ENCODE measurements around the gene DHX58. TPM values are rescaled to one million over a fixed set of nuclear protein-coding genes. Genes with fewer than 3 reads are reported as not detected.
A peak's percentile ranks its signal among the peaks of the same experiment; 100 is the strongest.

The DHX58 gene
- total and polyA plus RNA-seq, 11 donors, result 1.8 to 17.3 (median 3.7) TPM

- Histone ChIP-seq H3K36me3 (no peaks in the 10 kb centered on the region), H3K27me3 (peaks cover 0 to 43% (median 6%) of the 10 kb centered on the region in 9 donors), H3K4me3 (no peak overlapping the region), H3K9me3 (no peaks in the 10 kb centered on the region), H3K4me1 (peaks cover 0 to 13% (median 6%) of the 10 kb centered on the region in 12 donors), H3K27ac (no peak overlapping the region)
- no peak for TF ChIP-seq POLR2A (IDR thresholded peaks at IDR 0.05)
- TF ChIP-seq, protein P1, sequence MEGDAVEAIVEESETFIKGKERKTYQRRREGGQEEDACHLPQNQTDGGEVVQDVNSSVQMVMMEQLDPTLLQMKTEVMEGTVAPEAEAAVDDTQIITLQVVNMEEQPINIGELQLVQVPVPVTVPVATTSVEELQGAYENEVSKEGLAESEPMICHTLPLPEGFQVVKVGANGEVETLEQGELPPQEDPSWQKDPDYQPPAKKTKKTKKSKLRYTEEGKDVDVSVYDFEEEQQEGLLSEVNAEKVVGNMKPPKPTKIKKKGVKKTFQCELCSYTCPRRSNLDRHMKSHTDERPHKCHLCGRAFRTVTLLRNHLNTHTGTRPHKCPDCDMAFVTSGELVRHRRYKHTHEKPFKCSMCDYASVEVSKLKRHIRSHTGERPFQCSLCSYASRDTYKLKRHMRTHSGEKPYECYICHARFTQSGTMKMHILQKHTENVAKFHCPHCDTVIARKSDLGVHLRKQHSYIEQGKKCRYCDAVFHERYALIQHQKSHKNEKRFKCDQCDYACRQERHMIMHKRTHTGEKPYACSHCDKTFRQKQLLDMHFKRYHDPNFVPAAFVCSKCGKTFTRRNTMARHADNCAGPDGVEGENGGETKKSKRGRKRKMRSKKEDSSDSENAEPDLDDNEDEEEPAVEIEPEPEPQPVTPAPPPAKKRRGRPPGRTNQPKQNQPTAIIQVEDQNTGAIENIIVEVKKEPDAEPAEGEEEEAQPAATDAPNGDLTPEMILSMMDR (IDR thresholded peaks at IDR 0.05), result no peak
- intact Hi-C loops (cut with DNase I), result no loop called here
- no peak for DNase-seq
- peak in 1 of 4 donors; percentile 12 for ATAC-seq
- WGBS, 4 donors, result 16 to 19% (median 18%) methylated on average over 11 to 12 of the region's 12 CpGs
Measured at GRCh38 chr17:42053731-42054500, 58.6 kb downstream of the DHX58 start.

- DNase-seq, result no peak
- Histone ChIP-seq H3K27ac (no peak overlapping the region), H3K27me3 (peaks cover 0 to 39% (median 6%) of the 10 kb centered on the region in 9 donors), H3K9me3 (no peaks in the 10 kb centered on the region), H3K4me3 (no peak overlapping the region), H3K4me1 (peaks cover 0 to 13% (median 6%) of the 10 kb centered on the region in 12 donors), H3K36me3 (no peaks in the 10 kb centered on the region)
- no peak for ATAC-seq
- intact Hi-C loops (cut with DNase I), result no loop called here
- TF ChIP-seq, protein P1 (IDR thresholded peaks at IDR 0.05), result no peak
- WGBS, 4 donors, result 75 to 79% (median 78%) methylated on average over 6 of the region's 6 CpGs
Measured at GRCh38 chr17:42052346-42052877, 60.1 kb downstream of the DHX58 start.

DNA sequence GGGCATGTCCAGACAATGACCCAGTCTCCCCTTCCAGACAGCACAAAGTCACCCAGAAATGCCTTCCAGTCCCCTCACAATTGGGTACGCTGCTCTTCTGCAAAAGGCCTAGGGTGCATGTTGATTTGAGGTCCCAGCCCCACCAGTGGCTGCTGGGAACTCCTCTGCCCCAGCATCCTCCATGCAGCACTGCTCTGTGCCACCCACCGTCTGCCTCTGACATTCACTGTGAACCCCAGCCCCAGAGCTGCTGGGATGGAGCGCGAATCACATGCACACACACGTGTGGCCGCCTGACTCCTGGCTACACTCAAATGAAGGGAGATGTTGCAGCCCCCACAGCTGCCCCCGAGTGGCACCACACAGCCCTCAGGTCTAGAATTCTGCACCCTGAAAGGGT lies 60.9 kb downstream of the DHX58 start:
- H3K27ac ChIP-seq, result no peak overlapping the region
- H3K9me3 ChIP-seq, result no peaks in the 10 kb centered on the region
- 89 to 94% (median 91%) methylated on average over 6 to 7 of the region's 7 CpGs for WGBS, 4 donors
- no peaks in the 10 kb centered on the region for H3K36me3 ChIP-seq
- peaks cover 0 to 39% (median 6%) of the 10 kb centered on the region in 9 donors for H3K27me3 ChIP-seq
- intact Hi-C loops (cut with DNase I), result no loop called here
- no peak for DNase-seq
- TF ChIP-seq, protein P1 (IDR thresholded peaks at IDR 0.05), result no peak
- TF ChIP-seq POLR2A (IDR thresholded peaks at IDR 0.05), result no peak
- no peak overlapping the region for H3K4me3 ChIP-seq
- ATAC-seq, result no peak
- peaks cover 0 to 13% (median 6%) of the 10 kb centered on the region in 12 donors for H3K4me1 ChIP-seq

Other genes with a start within 250 kb of the DHX58 start
- 1 to 10 TPM; 2.3 to 5.9 (median 3.6) TPM for gene KLHL11, start 247.3 kb downstream of the DHX58 start, total RNA-seq
- 1 to 10 TPM; 1.1 to 1.9 TPM for gene KLHL11, start 247.3 kb downstream of the DHX58 start, polyA plus RNA-seq
- 10 to 100 TPM; 18.2 to 55.5 (median 34.7) TPM for gene ACLY, start 193.8 kb downstream of the DHX58 start, total RNA-seq
- gene ACLY, start 193.8 kb downstream of the DHX58 start, polyA plus RNA-seq, result 10 to 100 TPM in 1 of 2 donors, 1 to 10 TPM in 1; 8.3 to 39.7 TPM
- under 1 TPM in 8 of 9 donors, not detected in 1; 0.38 to 0.96 (median 0.73) TPM for gene ODAD4, start 182.1 kb downstream of the DHX58 start, total RNA-seq
- 1 to 10 TPM in 1 of 2 donors, under 1 TPM in 1; 0.69 to 1.2 TPM for gene ODAD4, start 182.1 kb downstream of the DHX58 start, polyA plus RNA-seq
- 10 to 100 TPM; 23.3 to 49.1 (median 27.5) TPM for gene CNP, start 145.9 kb downstream of the DHX58 start, total RNA-seq
- 10 to 100 TPM; 19.3 to 31.6 TPM for gene CNP, start 145.9 kb downstream of the DHX58 start, polyA plus RNA-seq
- gene DNAJC7, start 95.3 kb downstream of the DHX58 start, total RNA-seq, result 10 to 100 TPM; 42.5 to 96.5 (median 70.5) TPM
- 100 to 1,000 TPM in 1 of 2 donors, 10 to 100 TPM in 1; 83.5 to 103 TPM for gene DNAJC7, start 95.3 kb downstream of the DHX58 start, polyA plus RNA-seq
- gene NKIRAS2, start 92.6 kb downstream of the DHX58 start, total RNA-seq, result 10 to 100 TPM; 50.6 to 78.9 (median 52.8) TPM
- gene NKIRAS2, start 92.6 kb downstream of the DHX58 start, polyA plus RNA-seq, result 10 to 100 TPM; 66.7 to 73.0 TPM
- 1 to 10 TPM in 2 of 9 donors, under 1 TPM in 7; 0.28 to 1.2 (median 0.72) TPM for gene C17orf113, start 62.1 kb downstream of the DHX58 start, total RNA-seq
- under 1 TPM; 0.24 to 0.72 TPM for gene C17orf113, start 62.1 kb downstream of the DHX58 start, polyA plus RNA-seq
- under 1 TPM in 6 of 9 donors, not detected in 3; 0.14 to 0.38 (median 0.22) TPM for gene ZNF385C, start 14.2 kb downstream of the DHX58 start, total RNA-seq
- under 1 TPM; 0.06 to 0.11 TPM for gene ZNF385C, start 14.2 kb downstream of the DHX58 start, polyA plus RNA-seq
- gene KAT2A, start 8.7 kb upstream of the DHX58 start, total RNA-seq, result 10 to 100 TPM in 8 of 9 donors, 1 to 10 TPM in 1; 6.9 to 17.6 (median 14.8) TPM
- gene KAT2A, start 8.7 kb upstream of the DHX58 start, polyA plus RNA-seq, result 10 to 100 TPM; 15.3 to 33.0 TPM
- gene HSPB9, start 10.1 kb upstream of the DHX58 start, total RNA-seq, result not detected
- not detected for gene HSPB9, start 10.1 kb upstream of the DHX58 start, polyA plus RNA-seq
- 10 to 100 TPM; 30.9 to 99.1 (median 48.2) TPM for gene RAB5C, start 42.3 kb upstream of the DHX58 start, total RNA-seq
- 10 to 100 TPM; 29.0 to 90.9 TPM for gene RAB5C, start 42.3 kb upstream of the DHX58 start, polyA plus RNA-seq
- gene KCNH4, start 68.4 kb upstream of the DHX58 start, total RNA-seq, result under 1 TPM in 8 of 9 donors, not detected in 1; 0.07 to 0.28 (median 0.14) TPM
- gene KCNH4, start 68.4 kb upstream of the DHX58 start, polyA plus RNA-seq, result under 1 TPM; 0.08 to 0.10 TPM
- not detected for gene HCRT, start 72.7 kb upstream of the DHX58 start, total RNA-seq
- not detected for gene HCRT, start 72.7 kb upstream of the DHX58 start, polyA plus RNA-seq
- 10 to 100 TPM in 3 of 9 donors, 1 to 10 TPM in 6; 4.9 to 17.3 (median 8.3) TPM for gene GHDC, start 81.8 kb upstream of the DHX58 start, total RNA-seq
- 1 to 10 TPM; 6.2 to 9.4 TPM for gene GHDC, start 81.8 kb upstream of the DHX58 start, polyA plus RNA-seq
- 10 to 100 TPM; 26.1 to 51.9 (median 32.4) TPM for gene STAT5B, start 163.7 kb upstream of the DHX58 start, total RNA-seq
- gene STAT5B, start 163.7 kb upstream of the DHX58 start, polyA plus RNA-seq, result 10 to 100 TPM; 13.0 to 20.3 TPM
- 10 to 100 TPM in 8 of 9 donors, 1 to 10 TPM in 1; 7.5 to 44.0 (median 15.7) TPM for gene STAT5A, start 175.8 kb upstream of the DHX58 start, total RNA-seq
- gene STAT5A, start 175.8 kb upstream of the DHX58 start, polyA plus RNA-seq, result 1 to 10 TPM; 4.9 to 9.0 TPM